GM10266 (cell line): ENCODE data around the gene KCNH5.

Experiments
- DNase-seq: peaks from one replicate; pipeline ENCODE4 v3.0.0; 2012; ENCODE audit errors: extremely low spot score
- CTCF ChIP-seq: IDR thresholded peaks from 2 replicates; pipeline ENCODE4 v1.5.1; 2012; ENCODE audit warnings: mild to moderate bottlenecking, low read depth; ENCODE audit not compliant: control insufficient read depth, insufficient read depth; ENCODE audit errors: missing control alignments

Gene KCNH5

GRCh38 chr14:63009495-63009894 lies 35.8 kb downstream of the KCNH5 start:
- no peak for TF ChIP-seq CTCF
- DNase-seq = no peak

DNA sequence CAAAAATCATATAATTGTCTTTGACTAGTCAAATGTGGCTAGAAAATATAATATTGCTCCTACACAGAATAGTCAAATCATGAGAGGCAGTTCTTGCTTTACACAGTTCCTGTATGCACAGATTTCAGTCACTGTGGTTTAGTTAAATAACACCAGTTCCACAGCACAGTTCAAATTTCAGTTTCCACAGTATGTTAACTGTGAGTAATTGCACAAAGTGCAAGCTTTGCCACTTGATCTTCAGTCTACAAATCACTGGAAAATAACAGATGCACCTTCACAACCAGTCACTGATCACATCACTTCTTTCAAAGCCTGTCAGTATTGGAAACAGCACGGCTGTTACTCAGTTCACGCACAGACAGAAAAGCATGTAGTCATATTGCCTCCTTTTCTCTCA lies 38.7 kb downstream of the KCNH5 start:
- no peak for TF ChIP-seq CTCF
- DNase-seq = no peak

- no peak for TF ChIP-seq CTCF
Measured at GRCh38 chr14:62994096-62994495, 51.2 kb downstream of the KCNH5 start.

GRCh38 chr14:62988967-62989366 lies 56.3 kb downstream of the KCNH5 start:
- no peak for TF ChIP-seq CTCF
- DNase-seq = no peak

More at GRCh38 chr14:62994096-62994495, 51.2 kb downstream of the KCNH5 start:
- no peak for DNase-seq

DNA sequence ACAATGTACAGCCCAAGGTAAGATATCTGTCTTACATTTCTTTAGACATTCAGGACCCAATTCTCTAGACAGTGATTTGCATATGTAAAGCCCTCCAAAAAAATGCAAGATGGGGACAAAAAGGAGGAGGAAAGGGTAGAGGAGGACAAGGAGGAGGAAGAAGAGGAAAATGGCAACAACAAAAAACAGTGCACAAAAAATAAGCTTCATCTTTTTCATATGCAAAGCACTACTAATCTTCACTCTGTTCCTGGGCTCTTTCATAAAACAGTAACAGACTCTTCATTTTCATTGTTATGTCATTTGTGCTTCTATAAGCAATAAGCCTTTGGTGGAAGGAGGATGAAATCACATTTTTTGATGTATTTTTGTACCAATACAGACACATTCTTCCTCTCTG lies 61.4 kb downstream of the KCNH5 start:
- no peak for TF ChIP-seq CTCF
- no peak for DNase-seq

DNA sequence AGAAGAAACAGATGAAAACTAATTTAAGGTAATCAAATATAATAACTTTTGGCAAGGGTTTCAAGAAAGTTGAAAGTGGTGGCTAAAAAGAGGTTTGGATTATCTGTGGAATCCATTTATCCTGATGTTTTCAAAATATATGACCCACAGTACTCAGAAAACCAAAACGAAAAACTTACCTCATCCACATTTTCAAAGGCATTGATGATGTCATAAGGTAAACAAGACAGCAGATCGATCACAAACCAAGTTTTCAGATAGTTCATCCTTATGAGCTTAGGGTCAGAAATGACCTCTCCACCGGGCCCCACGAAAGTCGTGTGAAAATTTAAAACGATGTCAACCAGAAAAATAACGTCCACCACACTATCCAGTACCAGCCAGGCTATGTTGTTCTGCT lies 64.6 kb downstream of the KCNH5 start:
- no peak for TF ChIP-seq CTCF
- no peak for DNase-seq

DNA sequence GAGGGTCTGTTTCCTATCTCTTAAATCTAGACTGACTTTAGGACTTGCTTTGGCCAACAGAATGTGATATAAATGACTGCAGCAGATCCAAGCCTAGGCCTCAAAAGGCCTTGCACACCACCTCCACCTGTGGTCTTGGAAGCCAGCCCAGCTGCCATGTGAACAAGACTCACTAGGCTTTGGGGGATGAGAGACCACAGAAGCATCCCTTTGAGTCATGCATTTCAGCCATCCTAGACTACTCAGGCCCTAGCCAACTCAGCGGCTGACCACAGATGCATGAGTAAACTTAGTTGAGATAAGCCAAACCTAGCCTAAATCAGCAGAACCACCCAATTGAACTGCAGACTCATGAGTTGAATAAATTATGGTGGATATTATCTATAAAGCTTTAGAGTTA lies 87.7 kb downstream of the KCNH5 start:
- no peak for TF ChIP-seq CTCF
- no peak for DNase-seq
